NCI-H146 treated with DMSO at 0.1 percent for 48 hours (cell line): ENCODE measurements around the gene PYCARD.
"Not testable (repeated sequence)": the region's sequence is repeated elsewhere in the genome, so short reads cannot be mapped to it uniquely, and the experiment has no call there.

Experiments
- DNase-seq: peaks from one replicate; lab custom pipeline; 2025; ENCODE audit not compliant: unreplicated experiment; lab: John Stamatoyannopoulos, UW

Gene PYCARD

GRCh38 chr16:31202414-31203375, at the start of gene PYCARD:
TSS of gene PYCARD (minus strand) at chr16:31202760. CDS start at chr16:31202690, 70 bp downstream.
- DNase-seq, result peak; percentile 22

- no peak for DNase-seq
These were observed 48.9 kb upstream of the PYCARD start for GRCh38 chr16:31251435-31251834.

GRCh38 chr16:31250782-31251384, 48.3 kb upstream of the PYCARD start:
- DNase-seq, result no peak

GRCh38 chr16:31248344-31248743, 45.8 kb upstream of the PYCARD start:
- DNase-seq, result no peak

GRCh38 chr16:31246296-31246695, 43.7 kb upstream of the PYCARD start:
- DNase-seq, result no peak

- not testable (repeated sequence) for DNase-seq
These were observed 43.0 kb upstream of the PYCARD start for GRCh38 chr16:31245598-31245997.

- no peak for DNase-seq
These were observed 41.4 kb upstream of the PYCARD start for GRCh38 chr16:31243734-31244670.

GRCh38 chr16:31242206-31242605, 39.6 kb upstream of the PYCARD start:
- no peak for DNase-seq

- no peak for DNase-seq
These were observed 35.5 kb upstream of the PYCARD start for GRCh38 chr16:31238041-31238440.

GRCh38 chr16:31229501-31229900, 26.9 kb upstream of the PYCARD start:
- DNase-seq, result no peak

GRCh38 chr16:31228206-31228605, 25.6 kb upstream of the PYCARD start:
- DNase-seq, result no peak

- no peak for DNase-seq
These were observed 22.6 kb upstream of the PYCARD start for GRCh38 chr16:31225193-31225592.

- no peak for DNase-seq
These were observed 21.8 kb upstream of the PYCARD start for GRCh38 chr16:31224092-31224955.

GRCh38 chr16:31223044-31223443, 20.5 kb upstream of the PYCARD start:
- DNase-seq, result no peak

GRCh38 chr16:31221357-31222160, 19.0 kb upstream of the PYCARD start:
- no peak for DNase-seq

GRCh38 chr16:31219154-31219741, 16.7 kb upstream of the PYCARD start:
- no peak for DNase-seq

- DNase-seq, result no peak
These were observed 14.6 kb upstream of the PYCARD start for GRCh38 chr16:31217136-31217530.

- no peak for DNase-seq
These were observed 14.0 kb upstream of the PYCARD start, which contains the start of gene PYDC1 for GRCh38 chr16:31216422-31217135. TSS of gene PYDC1 (minus strand) at chr16:31217135. CDS start at chr16:31217028, 107 bp downstream.
